ENCODE measurements around the gene PSD2.

Gene PSD2

DNA sequence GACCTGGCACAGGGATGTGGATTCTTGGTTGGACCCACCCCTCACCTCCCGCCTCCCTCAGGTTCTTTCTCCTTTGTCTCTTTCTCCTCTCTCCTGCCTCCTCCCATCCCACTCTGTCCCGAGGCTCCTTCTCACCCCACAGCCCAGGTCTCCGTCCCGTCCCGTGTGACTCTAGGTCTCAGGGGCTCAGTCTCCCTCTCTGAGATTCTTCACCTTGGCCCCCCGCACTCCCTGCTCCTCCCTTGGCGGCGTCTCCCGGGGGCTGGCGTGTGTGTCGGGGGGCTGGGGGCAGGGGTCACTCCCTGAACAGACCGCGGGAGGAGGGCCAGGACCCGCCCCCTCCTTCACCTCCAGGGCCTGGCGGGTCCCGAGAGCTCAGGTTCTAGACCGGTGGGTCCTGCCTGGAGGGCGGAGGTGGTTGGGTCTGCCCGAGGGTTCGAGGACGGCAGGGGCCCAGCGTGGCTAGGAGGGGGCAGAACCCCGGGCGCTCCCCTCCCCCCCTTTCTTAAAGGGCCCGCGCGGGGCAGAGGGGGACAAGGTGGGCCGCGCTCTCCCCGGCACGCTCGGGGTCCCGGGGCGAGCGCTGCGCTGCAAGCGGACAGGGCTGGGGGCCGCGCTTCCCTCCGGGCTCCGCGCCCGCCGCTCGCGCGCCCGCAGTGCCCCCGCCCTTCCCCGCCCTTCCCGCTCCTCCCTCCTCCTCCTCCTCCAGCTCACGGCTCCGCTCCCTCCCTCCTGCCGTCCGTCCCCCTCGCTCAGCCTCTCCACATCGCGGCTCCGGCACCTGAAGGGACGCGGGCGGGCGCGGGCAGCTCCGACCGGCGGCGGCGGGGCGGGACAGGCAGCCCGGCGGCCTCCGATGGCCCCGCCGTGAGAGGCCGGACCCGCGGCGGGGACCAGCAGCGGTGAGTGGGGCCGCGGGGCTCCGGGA is at the start of gene PSD2:
Gene PSD2 (plus strand): TSS at position 735 of the 928 bp plus-strand sequence. CDS start 13,633 bp downstream, outside the sequence.
- Histone ChIP-seq H3K9me3 (ENCODE audit: insufficient read depth, low read length) (no peaks in the 10 kb centered on the region), H2AFZ (ENCODE audit: low read depth, low read length, severe bottlenecking) (no peak within 1 kb of the TSS), H3K9ac (ENCODE audit: low read length) (no peak within 1 kb of the TSS), H3K36me3 (ENCODE audit: low read length) (no peaks in the 10 kb centered on the region), H3K4me2 (ENCODE audit: low read depth, low read length, poor library complexity, severe bottlenecking) (no peak within 1 kb of the TSS), H4K20me1 (ENCODE audit: low read depth, low read length) (no peaks in the 10 kb centered on the region), H3F3A (ENCODE audit: insufficient read depth) (no peaks in the 10 kb centered on the region), H3K27me3 (ENCODE audit: low read length) (no peaks in the 10 kb centered on the region), H3K4me3 (ENCODE audit: insufficient read depth, low read length, poor library complexity, severe bottlenecking) (no peak within 1 kb of the TSS), H3K9me2 (replicated peaks; ENCODE audit: insufficient read depth, low read length) (no peaks in the 10 kb centered on the region), H3K79me2 (ENCODE audit: insufficient read depth, low read length) (no peaks in the 10 kb centered on the region), H3K27ac (ENCODE audit: low read depth, low read length) (no peak within 1 kb of the TSS)
- no peak for TF ChIP-seq EZH2phosphoT487 (conservative IDR thresholded peaks at IDR 0.05; ENCODE audit: low read length)
- TF ChIP-seq, protein P1, sequence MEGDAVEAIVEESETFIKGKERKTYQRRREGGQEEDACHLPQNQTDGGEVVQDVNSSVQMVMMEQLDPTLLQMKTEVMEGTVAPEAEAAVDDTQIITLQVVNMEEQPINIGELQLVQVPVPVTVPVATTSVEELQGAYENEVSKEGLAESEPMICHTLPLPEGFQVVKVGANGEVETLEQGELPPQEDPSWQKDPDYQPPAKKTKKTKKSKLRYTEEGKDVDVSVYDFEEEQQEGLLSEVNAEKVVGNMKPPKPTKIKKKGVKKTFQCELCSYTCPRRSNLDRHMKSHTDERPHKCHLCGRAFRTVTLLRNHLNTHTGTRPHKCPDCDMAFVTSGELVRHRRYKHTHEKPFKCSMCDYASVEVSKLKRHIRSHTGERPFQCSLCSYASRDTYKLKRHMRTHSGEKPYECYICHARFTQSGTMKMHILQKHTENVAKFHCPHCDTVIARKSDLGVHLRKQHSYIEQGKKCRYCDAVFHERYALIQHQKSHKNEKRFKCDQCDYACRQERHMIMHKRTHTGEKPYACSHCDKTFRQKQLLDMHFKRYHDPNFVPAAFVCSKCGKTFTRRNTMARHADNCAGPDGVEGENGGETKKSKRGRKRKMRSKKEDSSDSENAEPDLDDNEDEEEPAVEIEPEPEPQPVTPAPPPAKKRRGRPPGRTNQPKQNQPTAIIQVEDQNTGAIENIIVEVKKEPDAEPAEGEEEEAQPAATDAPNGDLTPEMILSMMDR (IDR thresholded peaks at IDR 0.05; ENCODE audit: insufficient read depth, low read length, poor library complexity, severe bottlenecking) = no peak

DNA sequence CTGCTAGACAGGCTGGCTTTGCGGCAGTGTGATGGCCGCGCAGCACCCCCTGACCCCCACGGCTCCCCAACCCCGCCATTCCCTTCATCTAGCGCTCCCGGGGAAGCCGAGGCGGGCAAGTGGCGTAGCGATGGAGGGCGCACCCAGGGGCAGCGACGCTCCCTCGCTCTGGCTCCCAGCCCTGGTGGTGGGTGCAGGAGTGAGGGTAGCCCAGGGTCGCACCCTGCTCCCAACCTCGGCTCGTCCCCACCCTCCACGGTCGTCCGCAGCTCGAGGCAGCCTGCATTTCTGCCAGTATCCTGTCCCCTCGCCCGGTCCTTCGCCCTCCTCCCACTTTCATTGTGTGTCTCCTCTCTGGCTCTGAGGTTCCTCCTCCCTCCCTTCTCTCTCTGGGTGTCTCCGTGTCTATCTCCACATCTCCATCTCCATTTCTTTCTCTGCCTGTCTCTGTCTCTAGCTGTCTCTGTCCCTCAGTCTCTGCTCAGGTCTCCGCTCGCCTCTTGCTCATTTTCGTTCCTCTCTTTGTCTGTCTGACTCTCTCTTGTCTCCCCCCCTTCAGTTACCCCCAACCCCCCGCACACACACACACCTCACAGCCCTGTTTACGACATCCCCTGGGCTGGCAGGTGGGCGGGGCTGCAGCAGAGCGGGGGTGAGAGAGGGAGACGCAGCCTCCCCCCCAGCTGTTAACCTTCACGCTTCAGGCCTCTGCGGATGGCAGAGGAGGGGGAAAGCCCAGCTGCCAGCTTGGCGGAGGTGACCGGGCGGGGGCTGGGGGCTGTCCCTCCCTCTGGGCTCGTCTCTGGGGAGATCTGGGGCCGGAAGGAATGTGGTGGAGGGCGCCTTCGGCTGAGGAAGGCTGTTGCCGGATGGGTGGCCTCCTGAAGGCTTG is 48.7 kb upstream of the PSD2 start:
- Histone ChIP-seq H3K4me3 (ENCODE audit: insufficient read depth, low read length, poor library complexity, severe bottlenecking) (peak overlapping the region; percentile 31), H4K20me1 (ENCODE audit: low read depth, low read length) (no peaks in the 10 kb centered on the region), H3F3A (ENCODE audit: insufficient read depth) (peaks cover 3% of the 10 kb centered on the region; the same call in 1 of the 2 replicates), H2AFZ (ENCODE audit: low read depth, low read length, severe bottlenecking) (peak overlapping the region; percentile 44), H3K27ac (ENCODE audit: low read depth, low read length) (peak overlapping the region; percentile 59), H3K9ac (ENCODE audit: low read length) (peak overlapping the region; percentile 40), H3K9me3 (ENCODE audit: insufficient read depth, low read length) (no peaks in the 10 kb centered on the region), H3K9me2 (replicated peaks; ENCODE audit: insufficient read depth, low read length) (no peaks in the 10 kb centered on the region), H3K36me3 (ENCODE audit: low read length) (no peaks in the 10 kb centered on the region), H3K27me3 (ENCODE audit: low read length) (no peaks in the 10 kb centered on the region), H3K79me2 (ENCODE audit: insufficient read depth, low read length) (no peaks in the 10 kb centered on the region), H3K4me2 (ENCODE audit: low read depth, low read length, poor library complexity, severe bottlenecking) (peak overlapping the region; percentile 50)
- no peak for TF ChIP-seq EZH2phosphoT487 (conservative IDR thresholded peaks at IDR 0.05; ENCODE audit: low read length)
- TF ChIP-seq, protein P1 (IDR thresholded peaks at IDR 0.05; ENCODE audit: insufficient read depth, low read length, poor library complexity, severe bottlenecking) = no peak

DNA sequence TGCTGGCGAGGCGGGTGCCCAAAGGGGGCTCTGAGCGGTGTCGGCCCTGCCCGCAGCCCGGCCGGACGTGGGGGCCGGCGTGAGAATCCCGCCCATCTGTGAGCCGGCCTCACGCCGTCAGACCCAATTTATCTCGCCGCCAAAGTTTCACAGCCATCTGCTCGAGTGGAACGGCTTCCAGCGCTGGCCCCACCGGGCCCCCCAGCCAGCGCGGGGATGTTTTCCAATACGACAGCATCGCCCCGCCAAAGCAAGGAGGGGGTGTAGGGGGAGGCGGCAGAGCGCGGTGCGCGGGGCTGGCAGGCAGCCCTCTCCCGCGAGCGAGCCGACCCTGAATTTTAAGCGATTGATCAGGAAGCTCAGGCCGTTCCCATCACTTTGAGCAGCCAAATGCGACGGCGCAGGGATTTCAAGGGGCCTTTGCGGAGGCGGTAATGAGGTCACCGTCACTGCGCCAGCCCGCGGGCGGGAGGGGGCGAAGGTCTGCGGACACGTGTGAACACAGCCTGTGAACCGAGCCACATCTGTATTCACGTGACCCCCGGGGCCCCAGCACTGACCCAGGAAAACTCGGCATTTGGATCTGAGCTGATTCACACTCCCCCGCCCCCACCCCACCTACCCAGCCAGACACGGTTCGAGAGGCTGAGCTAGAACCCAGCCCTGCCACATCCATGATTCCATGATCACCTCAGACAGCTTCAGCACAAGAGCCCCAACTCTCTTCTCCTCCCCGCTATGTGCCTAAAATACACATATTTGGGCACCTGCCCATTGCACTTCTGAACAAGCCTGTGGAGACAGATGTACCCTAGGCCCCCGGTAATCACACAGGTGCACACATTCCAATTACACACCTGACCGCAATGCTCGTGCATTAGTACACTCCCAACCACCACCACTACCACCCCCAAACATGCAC is 47.8 kb upstream of the PSD2 start:
- peak overlapping the region; percentile 54 for H3K27ac ChIP-seq (ENCODE audit: low read depth, low read length)
- no peaks in the 10 kb centered on the region for H3K79me2 ChIP-seq (ENCODE audit: insufficient read depth, low read length)
- H3K27me3 ChIP-seq (ENCODE audit: low read length) = no peaks in the 10 kb centered on the region
- peaks cover 3% of the 10 kb centered on the region; the same call in 1 of the 2 replicates for H3F3A ChIP-seq (ENCODE audit: insufficient read depth)
- no peaks in the 10 kb centered on the region for H4K20me1 ChIP-seq (ENCODE audit: low read depth, low read length)
- H3K9ac ChIP-seq (ENCODE audit: low read length) = peak overlapping the region; percentile 40
- peak overlapping the region; percentile 31 for H3K4me3 ChIP-seq (ENCODE audit: insufficient read depth, low read length, poor library complexity, severe bottlenecking)
- H3K9me2 ChIP-seq (replicated peaks; ENCODE audit: insufficient read depth, low read length) = no peaks in the 10 kb centered on the region
- no peak overlapping the region for H2AFZ ChIP-seq (ENCODE audit: low read depth, low read length, severe bottlenecking)
- TF ChIP-seq, protein P1 (IDR thresholded peaks at IDR 0.05; ENCODE audit: insufficient read depth, low read length, poor library complexity, severe bottlenecking) = no peak
- TF ChIP-seq EZH2phosphoT487 (conservative IDR thresholded peaks at IDR 0.05; ENCODE audit: low read length) = no peak
- no peaks in the 10 kb centered on the region for H3K9me3 ChIP-seq (ENCODE audit: insufficient read depth, low read length)
- H3K4me2 ChIP-seq (ENCODE audit: low read depth, low read length, poor library complexity, severe bottlenecking) = peak overlapping the region; percentile 50
- H3K36me3 ChIP-seq (ENCODE audit: low read length) = no peaks in the 10 kb centered on the region
